ENCODE data around the gene FIS1.
"Not testable (repeated sequence)": the region's sequence is repeated elsewhere in the genome, so short reads cannot be mapped to it uniquely, and the experiment has no call there.

The FIS1 gene
- total RNA-seq: 55.4 to 56.4 reads per million in 2 donors

DNA sequence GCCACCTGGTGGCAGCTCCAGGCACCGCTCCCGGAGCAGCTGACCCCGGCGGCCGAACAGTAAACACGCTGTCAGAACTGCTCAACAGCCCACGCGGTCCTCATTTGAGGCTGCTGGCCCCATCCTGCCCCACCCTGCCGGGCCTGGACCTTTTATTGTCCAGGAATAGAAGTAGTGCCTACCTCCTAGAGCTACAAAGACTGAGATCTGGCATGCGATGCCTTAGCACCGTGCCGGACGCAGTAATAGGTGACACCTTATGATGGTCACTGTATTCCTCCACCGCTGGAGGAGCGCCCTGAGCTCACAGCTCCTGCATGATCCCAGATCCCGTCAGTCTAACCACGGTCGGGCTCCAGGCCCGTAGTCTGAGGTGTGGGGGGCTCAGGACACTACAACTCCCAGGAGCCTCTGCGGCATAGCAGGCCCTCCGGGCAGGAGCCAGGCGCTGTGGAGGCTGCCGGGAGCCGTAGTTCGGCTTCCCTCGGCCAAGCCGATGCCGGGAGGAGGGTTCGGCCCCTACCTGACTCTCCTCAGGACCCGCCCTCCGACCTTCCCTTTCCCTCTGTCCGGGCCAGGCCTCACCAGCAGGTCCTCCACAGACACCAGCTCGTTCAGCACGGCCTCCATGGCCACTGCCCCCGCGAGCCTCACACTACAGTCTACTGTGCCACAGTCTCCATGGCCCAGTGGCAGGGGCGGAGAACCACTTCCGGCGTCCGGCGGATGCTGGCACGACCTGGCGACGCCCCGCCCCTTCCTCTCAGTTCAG, at the start of gene FIS1:
Gene FIS1, minus strand, starts transcription at position 707 of the 772 bp plus-strand sequence. Its CDS starts 77 bp downstream, at position 630.
- peak; percentile 85 for DNase-seq

- DNase-seq: no peak
These were observed 49.4 kb upstream of the FIS1 start for GRCh38 chr7:101294039-101294831.

DNA sequence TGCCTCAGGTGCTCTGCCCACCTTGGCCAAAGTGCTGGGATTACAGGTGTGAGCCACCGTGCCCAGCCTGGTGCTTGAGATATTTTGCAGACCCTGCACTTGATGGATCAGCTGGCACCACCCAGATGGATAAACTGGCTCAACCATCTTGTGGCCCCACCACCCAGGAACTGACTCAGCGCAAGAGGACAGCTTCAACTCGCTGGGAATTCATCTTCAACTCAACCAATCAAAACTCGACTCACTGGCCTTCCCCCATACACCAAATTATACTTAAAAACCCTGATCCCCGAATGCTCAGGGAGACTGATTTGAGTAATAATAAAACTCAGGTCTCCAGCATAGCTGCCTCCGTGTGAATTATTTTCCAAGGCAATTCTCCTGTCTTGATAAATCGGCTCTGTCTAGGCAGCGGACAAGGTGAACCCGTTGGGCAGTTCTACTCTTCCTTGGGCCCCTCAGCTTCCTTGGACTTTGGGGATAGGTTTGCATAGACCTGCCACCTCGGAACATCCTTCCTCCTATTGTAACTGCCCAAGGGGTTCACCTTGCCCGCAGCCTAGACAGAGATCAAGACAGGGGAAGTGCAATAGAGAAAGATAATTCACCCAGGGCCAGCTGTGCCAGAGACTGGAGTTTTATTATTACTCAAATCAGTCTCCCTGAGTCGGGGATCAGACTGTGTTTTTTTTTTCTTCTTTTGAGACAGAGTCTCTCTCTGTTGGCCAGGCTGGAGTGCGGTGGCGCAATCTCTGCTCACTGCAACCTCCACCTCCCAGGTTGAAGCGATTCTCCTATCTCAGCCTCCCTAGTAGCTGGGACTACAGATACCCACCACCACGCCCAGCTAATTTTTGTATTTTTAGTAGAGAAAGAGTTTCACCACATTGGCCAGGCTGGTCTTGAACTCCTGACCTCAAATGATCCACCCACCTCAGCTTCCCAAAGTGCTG, 48.5 kb upstream of the FIS1 start:
- DNase-seq: not testable (repeated sequence)

DNA sequence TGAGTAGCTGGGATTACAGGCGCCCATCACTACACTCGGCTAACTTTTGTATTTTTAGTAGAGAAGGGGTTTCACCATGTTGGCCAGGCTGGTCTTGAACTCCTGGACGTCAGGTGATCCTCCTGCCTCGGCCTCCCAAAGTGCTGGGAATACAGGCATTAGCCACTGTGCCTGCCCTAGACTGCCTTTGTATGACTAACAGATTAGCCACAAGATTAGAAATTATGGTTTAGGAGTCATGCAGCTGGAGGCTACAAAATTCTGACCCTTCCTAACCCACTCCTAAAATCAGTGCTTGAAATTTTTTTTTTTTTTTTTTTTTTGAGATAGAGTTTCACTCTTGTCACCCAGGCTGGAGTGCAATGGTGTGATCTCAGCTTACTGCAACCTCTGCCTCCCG, 47.7 kb upstream of the FIS1 start:
- DNase-seq: not testable (repeated sequence)

DNA sequence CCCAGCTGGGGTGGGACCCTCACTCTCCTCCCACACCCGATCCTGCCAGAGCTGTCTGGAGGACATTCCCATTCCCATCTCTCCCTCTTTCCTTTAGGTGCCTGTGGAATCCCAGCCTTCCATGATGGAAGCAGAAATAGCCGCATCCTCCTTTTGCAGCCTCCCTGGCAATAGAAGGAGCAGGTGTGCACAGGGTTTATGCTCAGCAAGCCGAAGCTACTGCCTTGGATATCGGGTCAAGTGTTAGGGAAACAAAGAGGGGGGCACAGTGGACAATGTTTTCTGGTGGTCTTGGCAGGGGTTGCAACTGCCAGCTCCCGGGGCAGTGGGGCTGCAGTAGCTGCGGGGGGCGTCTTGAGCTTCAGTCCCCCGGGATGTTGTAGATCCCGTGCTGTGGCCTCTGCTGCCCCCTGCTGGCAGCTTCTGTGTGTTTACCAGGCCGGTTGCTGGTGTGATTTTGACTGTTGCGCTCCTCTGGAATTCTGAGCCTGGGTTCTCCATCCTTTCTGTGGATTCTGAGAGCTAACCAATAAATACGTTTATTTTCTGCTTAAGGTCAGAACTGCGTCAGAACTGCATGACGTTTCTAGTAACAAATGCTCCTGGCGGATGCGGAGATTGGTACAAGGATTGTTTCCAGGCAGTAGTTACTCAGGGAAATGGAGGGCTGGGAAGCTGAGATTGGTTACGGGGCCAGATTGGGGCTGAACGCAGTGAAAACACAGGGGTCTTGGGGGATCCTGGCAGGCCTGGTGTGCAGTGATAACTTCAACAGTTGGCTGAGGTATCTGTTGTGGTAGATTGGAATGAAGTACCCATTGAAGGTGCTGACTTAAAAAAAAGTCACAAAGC, 45.5 kb upstream of the FIS1 start:
- DNase-seq: peak; percentile 15

GRCh38 chr7:101289687-101290086, 44.8 kb upstream of the FIS1 start:
- not testable (repeated sequence) for DNase-seq

GRCh38 chr7:101288439-101288838, 43.6 kb upstream of the FIS1 start:
- DNase-seq: no peak

GRCh38 chr7:101287032-101287431, 42.2 kb upstream of the FIS1 start:
- no peak for DNase-seq

GRCh38 chr7:101285880-101286279, 41.0 kb upstream of the FIS1 start:
- not testable (repeated sequence) for DNase-seq

DNA sequence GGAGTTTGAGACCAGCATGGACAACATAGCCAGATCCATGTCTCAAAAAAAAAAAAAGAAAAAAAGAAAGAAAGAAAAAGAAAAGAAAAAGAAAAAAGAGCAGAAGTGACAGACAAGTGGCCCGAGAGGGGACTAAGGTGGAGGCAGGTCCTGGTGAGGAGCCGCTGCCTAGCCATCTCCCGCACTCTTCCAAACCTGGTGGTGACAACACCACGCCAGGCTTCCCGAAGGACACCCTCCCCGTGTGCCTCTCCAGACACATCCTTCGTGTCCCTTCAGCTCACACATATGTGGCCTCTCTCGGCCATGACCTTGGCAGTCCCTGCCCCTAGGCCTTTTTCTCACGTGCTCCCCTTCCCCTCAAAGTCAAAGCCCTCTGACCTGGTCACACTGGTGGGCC, 40.3 kb upstream of the FIS1 start:
- no peak for DNase-seq

- DNase-seq: not testable (repeated sequence)
These were observed 36.0 kb upstream of the FIS1 start for GRCh38 chr7:101280912-101281311.

DNA sequence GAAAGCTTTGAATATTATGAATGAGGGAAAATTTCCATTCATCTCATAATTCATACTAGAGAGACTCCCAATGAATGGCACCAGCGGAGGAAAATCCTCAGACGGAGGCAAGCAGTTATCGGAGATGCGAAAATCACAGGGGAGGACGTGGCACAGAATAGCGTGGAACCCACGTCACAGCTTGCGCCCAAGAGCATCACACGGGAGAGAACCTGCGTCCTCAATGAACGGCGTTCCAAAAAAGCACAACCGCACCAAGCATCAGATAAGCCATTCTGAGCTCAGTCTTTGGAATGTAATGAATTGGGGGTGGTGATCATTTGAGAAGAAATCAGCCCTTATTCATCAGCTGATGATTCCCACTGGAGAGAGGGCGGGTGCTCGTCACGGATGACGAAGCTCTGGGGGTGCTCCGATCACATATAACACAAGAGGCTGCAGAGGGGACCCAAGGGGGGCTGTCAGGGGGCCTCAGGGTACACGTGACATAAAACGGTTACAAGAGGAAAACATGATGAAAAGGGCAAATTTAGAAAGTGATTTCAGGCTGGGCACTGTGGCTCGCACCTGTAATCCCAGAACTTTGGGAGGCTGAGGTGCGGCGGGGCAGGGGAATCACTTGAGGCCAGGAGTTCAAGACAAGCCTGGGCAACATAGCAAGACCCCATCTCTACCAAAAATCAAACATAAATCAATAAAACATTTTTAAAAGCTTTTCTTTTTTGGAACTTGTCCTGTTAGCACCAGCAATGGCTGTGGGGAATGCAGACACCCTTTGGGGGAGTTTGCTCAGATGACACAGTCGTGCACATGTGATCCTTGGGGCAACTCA, 33.8 kb upstream of the FIS1 start:
- no peak for DNase-seq

GRCh38 chr7:101277155-101277554, 32.3 kb upstream of the FIS1 start:
- no peak for DNase-seq

- DNase-seq: no peak
These were observed 28.3 kb upstream of the FIS1 start for GRCh38 chr7:101273206-101273605.

DNA sequence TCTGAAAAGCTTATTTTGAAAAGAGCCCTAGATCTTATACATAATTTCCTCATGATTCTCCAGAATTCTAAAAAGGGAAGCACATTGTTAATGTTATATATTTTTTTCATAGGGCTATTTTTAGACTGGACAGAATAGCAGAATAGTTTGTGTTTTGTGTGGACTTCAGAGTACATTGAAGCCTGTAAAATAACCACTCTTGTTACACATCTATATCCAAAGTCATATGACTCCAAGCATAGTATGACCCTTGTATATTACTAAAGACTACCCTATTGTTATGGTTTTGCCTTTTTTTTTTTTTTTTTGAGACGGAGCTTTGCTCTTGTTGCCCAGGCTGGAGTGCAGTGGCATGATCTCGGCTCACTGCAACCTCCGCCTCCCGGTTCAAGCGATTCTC, 26.1 kb upstream of the FIS1 start:
- no peak for DNase-seq

DNA sequence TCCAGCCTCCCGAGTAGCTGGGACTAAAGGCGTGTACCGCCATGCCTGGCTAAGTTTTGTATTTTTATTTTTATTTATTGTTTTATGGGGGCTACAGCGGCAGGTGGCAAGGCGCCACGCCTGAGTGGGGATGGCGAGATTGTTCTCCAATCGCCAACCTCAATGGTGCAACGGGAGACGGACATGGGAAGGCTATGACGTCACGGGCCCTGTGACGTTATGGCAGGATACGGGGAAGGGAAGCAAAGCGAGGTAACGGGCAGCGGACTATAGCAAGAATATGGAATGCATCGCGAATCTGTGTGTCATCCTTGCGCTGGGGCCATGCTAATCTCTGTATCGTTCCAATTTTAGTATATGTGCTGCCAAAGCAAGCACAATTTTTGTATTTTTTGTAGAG, 24.8 kb upstream of the FIS1 start:
- no peak for DNase-seq

DNA sequence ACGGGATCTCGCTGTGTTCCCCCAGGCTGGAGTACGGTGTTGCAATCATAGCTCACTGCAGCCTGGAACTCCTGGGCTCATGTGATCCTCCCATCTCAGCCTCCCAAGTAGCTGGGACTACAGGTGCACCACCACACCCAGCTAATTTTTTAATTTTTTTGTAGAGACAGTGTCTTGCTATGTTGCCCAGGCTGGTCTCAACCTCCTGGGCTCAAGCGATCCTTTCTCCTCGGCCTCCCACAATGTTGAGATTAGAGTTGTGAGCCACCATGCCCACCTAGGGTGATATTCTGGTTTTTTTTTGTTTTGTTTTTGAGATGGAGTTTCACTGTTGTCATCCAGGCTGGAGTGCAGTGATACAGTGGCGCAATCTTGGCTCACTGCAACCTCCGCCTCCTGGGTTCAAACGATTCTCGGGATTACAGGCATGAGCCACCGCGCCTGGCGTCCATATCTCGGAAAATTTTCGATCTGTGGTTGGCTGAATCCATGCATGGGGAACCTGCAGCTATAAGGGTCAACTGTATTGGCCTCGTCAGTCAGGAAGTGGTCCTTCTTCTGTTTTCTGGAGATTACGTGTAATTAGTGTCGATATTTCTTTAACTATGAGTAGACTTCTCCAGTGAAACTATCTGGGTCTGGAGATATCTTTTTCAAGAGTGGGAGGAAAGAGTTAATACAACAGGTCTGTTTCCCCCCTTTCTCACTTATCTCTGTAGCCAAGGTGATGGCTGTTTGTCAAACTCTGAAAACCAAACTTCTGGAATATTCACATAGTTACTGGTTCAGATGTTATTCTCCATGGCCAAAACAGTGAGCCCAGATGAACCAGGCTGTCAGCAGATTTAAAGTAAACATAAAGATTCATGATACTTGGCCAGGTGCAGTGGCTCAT, 21.0 kb upstream of the FIS1 start:
- DNase-seq: no peak

DNA sequence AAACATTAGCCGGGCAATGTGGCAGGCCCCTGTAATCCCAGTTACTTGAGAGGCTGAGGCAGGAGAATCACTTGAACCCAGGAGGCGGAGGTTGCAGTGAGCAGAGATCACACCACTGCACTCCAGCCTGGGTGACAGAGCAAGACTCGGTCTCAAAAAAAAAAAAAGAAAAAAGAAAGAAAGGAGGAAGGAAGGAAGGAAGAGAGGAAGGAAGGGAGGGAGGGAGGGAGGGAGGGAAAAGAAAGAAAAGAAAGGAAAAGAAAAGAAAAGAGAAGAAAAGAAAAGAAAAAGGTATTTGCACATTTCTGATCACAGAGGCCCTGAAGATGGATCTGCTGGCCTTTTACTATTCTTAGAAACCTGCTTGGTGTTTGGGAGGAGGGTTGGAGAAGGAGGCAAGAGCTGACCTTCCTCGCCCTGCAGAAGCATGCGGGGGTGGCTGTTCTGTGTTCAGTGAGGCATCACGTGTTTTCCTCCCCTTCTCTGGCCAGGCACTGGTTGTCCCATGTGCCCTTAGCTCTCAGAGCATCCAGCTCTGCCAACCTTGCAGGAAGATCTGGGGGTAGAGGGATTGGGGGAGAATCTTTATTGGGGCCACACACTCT, 19.3 kb upstream of the FIS1 start:
- not testable (repeated sequence) for DNase-seq

- no peak for DNase-seq
These were observed 13.4 kb upstream of the FIS1 start for GRCh38 chr7:101258243-101258731.
